Medulla oblongata (tissue), 1 donor: ENCODE data around the gene PRSS56.

ENCODE experiments used
- DNase-seq: peaks from one replicate; pipeline ENCODE4 v3.0.0-alpha.2; 2015; ENCODE audit errors: extremely low spot score

The PRSS56 gene

DNA sequence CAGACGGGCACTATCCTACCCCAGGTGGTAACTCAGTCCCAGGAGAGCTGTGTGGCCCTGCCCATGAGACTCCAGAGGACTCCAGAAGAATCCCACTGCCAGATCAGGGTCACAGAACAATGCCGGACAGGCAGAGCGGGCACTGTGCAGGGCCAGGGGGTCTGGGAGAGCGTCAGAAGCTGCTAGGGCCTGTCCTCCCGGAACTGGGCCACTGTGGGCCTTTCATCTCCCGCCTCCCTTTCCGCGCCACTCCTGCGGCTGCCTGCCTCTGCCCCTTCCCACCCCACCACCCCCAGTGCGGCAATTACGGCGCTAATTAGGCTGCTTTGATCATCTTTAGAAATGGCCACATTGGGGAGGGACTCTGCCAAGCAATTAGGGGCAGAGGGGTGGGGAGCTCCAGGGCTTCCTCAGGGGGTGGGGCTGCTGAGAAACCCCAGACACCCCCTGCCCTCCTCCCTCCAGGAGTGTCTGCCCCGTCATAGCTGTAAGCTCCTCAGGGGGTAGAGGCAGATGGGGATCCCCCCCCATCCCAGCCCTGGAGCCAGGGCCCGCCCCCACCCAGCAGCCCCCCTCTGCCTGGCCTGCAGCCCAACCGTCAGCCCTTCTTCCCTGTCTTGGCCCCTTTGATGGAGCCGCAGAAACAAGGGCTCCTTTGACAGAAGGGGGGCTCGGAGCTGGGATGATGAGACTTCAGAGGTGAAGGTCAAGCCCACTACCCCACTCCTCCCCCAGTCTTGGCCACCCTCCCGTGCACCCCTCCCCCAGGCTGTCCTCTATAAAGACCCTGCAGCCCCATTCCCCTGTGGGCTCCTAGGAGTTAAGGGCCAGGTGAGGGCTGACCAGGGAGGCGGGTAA is at the start of gene PRSS56:
PRSS56 (plus strand) TSS at position 808 of the 858 bp plus-strand sequence. CDS start 211 bp downstream, outside the sequence.
- DNase-seq: no peak

DNA sequence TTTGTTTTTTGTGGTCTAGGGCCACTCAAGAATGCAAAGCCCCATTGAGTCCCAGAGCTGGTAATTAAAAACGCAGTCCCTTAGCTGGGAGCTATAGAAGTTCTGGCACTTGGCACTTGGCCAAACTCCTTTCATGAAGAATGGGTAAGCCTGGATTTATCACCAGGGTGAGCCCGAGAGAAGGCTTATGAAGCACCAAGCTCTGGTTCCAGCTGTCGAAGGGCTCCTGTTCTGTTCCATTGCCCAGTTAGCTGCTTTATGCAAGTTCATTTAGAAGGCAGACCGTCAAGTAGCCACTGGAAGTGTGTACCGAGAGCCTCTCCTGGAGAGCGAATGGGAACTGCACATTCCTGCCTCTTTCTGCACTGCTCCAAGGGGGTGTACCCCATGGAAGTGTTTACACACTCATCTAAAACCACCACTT is 46.7 kb upstream of the PRSS56 start:
- DNase-seq: peak; percentile 4

DNA sequence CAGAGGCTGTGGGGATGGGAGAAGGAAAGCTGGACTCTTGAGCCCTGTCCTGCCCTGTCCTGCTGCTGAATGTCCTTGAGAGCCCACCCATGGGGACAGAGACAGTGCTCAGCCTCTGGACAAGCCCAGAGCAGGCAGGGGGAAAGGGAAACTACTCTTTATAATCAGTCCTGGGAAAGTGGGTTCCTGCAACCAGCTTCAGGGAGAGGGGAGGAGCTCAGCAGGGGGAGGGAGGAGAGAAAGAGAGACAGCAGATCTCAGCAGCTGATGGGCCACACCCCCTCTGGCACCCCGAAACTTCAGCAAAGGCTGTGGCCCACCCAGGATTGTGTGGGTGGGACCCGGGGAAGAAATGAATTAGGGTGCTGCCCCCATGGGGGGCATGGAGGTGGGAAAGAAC is 44.1 kb upstream of the PRSS56 start:
- no peak for DNase-seq

DNA sequence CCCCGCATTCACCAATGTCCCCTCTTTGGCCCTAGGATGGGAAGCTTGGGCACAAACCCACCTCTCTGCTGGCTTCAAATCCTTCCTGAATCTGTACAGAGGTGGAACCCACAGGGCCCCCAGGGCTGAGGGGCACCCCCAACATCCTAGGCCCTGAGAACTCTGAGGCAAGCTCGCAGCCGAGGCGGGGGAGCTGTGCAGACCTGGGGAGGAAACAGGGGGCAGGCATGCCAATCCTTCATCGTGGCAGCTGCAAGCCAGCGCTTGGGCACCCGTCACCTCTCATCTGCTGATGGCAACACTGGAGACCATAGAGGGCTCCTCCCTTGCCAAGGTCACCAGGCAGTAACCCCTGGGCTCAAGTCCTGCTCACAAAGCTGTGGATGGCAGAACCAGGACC is 43.4 kb upstream of the PRSS56 start:
- no peak for DNase-seq

DNA sequence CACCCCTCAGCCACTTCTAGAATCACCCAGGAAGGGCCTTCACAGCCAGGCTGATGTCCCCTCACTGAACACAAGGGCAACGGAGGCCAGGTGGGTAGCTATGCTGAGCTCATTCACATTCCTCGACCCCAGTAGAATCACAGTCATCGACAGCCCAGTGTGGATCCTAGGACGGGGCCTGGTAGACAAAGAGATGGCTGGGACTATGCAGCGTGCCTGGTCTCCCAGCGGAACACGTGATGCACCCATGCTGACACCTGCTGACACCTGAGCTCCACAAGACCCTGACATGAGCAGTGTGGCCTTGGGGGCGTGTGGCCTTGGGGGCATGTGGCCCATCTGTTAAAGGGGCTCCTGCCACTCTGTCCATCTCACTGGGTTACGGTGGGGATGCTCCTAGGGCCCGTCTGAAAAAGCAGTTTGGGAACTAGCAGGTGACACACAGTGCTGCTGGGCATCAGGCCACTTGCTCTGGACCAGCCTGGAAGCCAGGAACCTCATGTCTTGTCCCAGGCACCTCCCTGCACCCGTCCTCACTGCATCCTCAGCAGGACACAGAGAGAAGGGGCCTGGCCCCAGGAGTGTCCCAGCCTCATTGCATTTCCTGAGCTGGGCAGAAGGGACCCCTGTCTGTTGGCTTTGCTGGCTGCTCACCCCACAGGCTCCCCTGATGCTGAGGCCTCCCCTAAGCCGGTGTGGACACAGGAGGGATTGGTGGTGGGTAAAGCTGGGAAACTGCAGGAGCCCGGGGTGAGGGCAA is 42.3 kb upstream of the PRSS56 start:
- no peak for DNase-seq

DNA sequence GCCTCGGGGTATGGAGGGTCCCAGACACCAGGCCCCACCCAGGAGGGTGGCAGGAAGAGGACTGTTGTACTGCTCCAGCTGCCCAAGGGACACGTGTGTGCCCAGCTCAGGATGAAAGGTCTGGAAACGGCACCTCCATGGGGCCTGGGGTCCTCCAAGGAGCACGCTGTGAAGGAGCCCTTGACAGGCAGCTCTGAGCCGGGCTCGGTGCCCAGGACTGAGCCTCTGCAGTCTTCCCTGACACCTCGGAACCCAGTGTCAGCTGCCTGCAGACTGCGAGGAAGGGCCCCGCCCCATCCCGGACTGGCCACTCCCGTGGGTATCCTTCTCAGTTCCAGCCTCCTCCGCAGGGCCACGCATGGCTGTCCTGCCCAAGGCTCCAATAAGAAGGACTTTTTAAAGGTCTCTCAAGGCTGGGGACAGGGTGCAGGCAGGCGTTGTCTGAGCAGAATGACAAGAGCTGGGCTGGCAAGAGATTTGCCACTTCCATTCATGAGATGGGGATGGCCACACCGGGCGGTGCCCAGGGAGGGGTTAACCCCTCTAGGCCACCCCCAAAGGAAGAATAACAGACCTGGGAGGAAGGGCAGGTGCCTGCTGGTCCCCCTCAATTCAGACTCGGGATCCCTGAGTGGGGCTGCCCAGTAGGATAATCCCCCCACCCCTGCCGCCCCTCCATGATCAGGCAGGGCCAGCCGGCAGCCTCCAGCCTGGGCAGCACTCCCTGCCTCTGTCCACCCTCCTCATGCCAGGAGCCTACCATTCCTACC is 41.4 kb upstream of the PRSS56 start:
- no peak for DNase-seq

DNA sequence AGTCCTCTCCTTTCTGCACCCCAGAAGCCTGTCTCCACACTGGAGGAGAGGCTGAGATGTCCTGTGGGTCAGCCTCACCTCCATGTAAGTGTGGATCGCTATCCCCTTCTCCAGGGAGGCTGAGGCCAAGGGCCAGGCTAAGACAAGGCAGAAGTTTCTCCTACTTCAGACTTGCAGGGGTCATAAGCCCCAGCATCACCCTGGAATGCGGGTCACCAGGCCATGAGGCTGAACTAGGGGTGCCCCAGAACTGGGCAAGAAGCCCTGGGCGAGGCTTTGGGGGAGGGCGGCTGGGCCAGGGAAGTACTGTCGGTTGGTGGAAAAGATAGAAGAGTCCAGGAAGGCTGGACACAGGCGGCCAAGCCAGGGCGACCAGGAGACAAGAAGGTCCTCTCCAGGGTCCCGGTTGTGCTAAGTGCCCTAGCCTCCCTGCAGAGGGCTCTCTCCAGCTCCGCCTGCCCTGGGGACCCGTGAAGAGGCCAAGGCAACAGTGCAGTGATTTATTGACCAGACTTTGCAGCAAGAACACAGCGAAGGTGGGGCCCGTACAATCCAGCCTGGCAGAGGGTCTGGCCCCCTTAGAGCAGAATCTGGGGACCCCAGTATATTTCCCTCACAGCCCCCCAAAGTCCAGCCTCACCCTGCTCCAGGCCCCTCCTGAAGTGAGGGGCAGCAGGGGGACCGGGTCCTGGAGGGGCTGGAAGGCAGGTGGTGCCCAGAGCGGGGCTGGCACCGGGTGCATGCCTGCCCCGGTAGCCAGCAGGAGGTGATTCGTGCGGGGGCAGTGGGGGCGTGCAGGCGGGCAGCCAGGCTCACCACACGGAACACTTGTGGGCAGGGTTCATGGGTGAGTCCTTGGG is 40.6 kb upstream of the PRSS56 start:
- DNase-seq: no peak

DNA sequence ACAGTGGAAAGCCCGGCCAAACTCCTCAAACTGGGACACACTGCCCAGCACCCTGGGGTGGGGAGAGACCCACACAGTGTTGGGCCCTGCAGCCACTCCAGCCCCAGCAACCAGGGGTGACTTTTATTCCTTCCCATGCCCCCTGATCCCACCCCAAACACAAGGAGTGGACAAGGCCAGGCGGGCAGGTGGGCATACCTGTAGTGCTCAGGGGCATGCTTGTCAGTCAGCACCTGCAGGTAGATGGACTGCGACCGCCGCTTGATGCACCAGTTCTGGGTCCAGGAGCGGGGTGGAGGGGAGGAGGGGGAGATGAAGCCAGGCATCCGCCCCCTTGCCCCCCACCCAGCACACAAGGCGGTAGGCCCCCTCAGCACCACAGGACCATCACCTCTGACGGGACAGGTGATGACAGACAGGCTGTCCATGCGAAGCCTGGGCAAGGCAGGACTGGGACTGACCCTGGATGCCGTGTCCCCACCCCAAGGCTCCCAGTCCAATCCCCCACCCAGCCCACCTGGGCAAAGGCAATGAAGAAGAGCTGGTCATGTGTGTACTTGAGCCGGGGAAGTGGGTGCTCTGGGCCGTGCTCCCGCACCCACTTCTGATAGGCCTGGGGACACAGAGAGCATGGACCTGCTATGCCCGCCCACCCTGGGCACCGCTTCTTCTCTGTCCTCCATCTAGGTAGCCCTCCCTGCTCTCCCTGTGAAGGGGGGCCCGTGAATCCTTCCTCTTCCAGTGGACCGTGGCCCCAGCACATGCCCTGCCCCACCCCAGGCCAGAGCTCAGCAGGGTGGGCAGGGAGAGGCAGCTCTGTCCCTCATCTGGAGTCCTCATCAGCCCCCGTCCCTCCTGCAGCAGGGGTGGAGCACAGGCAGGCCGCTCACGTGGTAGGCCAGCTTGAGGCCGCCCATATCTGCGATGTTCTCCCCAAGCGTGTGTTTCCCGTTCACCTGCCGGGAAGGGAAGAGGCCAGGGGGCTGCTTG is 39.7 kb upstream of the PRSS56 start:
- no peak for DNase-seq

DNA sequence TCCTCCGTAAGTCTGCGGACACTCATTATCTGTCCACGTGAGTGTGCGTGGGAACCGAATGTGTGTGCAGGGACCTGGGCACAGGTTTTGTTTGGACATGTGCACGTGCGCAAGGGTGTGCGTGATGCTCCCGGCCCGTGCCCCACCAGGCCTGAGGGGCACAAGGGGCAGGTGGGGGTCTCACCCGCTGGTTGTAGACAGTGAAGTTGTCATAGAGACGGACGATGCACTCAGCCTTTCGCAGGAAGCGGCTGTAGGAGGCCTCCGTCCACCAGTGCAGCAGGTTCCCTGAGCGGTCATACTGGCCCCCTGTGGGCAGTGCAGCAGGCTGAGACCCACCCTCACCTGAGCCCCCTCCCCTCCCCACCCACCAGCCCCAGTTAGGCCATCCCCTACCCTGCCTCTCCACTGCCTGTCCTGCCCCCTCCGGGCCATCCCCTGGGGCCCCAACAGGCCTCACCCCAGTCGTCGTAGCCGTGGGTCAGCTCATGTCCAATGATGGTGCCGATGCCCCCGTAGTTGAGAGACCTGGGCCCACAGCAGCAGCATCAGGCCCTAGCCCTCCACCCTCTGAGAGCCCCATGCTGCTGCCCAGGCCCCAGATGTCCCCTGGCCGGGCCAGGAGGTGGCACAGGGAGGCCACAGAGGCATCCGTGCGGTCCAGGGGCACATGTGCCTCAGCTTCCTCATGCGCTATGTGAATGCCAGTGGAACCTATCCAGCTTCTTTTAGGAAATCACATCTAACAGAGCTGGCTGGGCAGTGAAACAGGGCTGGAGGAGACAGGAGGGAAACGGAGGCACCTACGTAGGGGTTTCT is 38.7 kb upstream of the PRSS56 start:
- no peak for DNase-seq

DNA sequence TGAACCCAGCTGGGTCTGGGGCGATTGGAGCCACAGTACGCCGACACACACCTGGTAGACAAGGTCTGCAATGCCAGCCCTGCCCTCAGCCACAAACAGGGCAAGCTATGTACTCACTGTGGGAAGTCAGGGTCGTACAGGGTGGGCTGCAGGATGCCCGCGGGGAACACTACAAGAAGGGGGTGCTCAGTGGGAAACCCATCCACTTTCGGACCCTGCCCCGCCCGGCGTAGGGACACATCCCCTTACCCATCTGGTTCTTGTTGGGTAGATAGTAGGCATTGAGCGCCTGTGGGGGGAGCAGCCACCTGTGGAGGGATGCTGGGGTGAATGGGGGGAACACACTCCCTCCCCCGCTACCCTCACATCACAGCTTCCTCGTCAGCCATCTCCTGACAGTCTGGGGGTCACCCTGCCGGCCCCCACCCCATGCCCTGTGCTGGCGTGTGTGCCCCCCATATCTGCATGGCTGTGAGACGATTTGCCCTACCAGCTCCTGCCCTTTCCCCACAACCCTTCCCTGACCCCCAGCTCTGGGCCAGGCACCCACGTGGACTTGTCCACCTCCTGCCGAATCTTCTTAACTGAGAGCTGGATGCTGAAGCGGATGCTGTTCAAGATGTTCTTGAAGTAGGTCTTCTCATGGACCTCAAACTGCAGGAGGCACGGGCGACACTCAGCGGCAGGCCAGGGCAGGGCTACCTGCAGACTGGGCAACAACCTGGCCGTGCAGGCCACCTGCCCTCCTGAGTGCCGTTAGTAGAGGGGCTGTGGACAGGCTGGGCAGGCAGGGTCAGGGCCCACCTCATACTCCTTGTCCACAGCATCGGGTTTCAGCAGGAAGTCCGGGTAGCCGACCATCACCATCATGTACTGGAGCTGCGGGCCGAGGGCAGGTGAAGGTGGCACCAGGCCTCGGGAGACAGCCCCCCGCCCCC is 37.6 kb upstream of the PRSS56 start:
- no peak for DNase-seq

DNA sequence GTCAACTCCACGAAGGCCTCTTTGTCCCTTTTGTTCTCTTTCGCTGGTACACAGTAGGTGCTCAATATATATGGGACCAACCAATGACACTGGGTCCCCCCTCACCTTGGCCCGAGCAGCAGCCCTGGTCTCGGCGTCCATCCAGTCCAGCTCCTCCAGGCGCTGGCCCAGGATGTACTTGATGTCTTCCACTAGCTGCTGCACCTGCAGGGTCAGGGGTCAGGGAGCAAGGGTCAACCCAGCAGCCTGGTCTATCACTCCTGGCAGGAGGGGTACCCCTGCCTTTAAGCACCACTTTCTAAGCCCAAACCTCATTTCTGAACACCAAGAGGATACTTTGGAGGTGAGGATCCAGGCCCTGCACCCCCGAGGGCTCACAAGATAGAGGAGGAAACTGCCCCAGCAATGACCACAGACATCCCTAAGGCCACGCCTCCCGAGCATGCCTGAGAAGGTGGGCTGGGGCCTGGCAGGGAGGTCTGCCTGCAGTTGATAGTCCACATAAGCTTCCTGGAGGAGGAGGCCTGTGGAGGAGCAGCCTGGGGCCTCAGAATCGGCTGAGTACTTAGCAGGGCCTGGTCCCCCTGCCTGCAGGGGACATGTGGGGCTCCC is 36.8 kb upstream of the PRSS56 start:
- no peak for DNase-seq

DNA sequence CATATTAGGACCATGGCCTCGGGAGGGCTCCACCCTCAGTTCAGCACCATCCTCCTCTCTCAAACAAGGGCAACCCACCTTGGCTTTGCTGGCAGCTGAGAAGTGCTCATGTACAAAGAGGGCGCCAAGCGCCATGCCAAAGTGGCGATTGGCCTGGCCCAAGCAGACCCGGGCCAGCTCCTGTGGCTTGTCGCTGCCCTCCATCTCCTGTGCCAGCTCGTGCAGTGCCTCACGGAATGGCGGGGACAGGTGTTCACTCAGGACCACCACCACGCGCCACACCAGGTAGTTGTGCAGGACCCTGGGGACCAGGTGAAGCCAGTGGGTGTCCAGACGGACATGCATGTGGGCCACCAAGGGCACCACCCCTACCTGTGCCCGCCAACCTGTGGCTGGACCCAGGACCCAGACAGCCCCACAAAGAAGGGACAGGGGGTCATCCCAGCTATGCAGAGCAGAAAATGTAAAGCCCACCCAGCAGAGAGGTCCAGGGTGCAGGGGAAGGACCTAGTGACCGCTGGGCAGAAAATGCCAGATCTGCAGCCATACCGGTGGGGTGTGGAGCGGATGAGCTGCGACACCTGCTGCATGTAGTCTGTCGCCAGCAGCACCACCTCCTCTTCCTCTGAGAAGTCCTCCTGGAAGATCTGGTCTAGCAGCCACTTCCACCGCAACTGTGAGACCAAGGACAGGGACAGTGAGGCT is 36.1 kb upstream of the PRSS56 start:
- no peak for DNase-seq

DNA sequence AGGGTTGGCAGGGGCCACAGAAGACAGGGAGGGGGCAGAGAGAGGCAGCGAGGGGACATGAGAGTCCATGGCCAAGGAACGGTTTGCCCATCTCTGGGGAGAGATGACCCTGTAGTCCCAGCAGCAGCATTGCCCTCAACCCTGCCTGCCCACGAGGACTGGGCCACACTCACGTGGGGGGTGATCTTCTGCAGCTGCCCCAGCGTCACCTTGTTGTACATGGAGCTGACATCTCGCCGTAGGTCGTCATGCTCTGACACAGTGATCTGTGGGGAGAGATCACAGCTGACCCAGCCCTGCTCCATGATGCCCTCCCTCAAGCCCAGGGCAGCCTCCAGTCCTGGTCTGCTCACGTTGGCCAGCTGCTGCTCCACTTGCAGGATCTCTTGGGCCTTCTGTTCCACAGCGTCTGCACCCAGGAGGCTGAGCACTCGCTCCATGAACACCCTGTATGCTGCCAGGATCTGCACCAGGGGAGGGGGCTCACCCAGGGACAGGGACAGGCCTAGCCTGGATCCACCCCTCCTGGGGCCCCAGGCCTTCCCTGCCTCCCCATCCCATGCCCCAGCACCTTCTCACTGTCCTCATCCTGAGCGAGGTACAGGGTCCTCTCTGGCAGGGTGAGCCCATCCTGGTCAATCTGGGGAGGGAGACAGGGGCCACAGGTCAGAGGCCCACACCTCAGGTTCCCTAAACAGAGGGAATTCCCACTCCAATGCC is 35.4 kb upstream of the PRSS56 start:
- no peak for DNase-seq

DNA sequence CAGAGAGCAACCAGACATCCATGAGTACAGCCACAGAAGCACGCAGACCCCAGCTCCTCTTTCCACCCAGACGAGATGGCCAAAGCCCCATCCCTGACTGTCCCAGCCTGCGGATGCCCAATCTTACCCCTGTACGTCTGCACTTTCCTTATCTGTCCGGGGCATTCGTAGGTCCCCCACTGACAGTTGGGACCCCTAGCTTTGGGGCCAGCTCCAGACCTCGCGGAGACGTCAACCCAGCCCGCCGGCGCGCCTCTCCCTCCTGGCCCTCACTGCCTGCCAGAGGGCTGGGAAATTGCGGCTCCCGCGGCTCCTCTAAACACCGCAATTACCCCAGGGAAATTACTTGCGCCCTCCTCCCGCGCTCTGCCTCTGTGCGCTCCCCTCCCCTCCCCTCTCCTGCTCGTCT is 34.8 kb upstream of the PRSS56 start:
- DNase-seq: no peak

DNA sequence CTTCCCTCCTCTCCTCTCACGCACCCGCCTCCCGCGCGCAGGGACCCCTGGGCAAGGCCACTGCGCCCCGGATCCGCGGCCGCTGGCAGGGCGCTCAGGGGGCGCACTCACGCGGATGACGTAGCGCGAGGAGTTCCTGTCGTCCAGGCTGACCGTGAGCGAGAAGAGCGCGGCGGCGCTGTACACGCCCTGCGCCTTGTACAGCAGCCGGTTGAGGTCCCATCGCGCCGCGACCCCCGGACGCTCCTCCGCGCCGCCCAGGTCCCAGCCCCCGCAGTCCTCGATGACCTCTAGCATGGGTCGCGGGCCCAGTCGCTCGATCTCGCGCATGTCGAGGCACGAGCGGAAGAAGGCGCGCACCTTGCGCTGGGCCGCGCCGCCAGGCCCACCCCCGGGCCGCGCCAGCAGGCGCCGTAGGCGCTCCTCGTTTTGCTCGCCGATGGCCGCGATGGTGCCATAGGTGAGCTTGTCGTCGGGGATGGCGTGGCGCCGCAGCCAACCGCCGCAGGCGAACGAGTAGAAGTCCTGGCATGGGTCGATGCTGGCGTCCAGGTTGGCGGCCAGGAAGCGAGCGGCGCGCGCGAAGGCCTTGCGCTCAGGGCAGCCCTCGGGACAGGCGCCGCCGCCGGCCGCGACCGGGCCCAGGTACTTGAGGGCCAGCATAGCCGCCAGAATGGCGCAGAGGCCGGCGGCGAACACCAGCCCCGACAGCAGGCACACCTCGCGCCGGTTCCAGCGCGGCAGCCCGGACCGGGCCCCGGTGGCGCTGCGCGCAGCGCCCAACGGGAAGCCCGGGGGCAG is 34.2 kb upstream of the PRSS56 start:
- DNase-seq: no peak
